Measurements from ENCODE around the gene TYW1B. TPM values are rescaled to one million over a fixed set of nuclear protein-coding genes. Genes with fewer than 3 reads are reported as not detected.
"Not testable (repeated sequence)": the region's sequence is repeated elsewhere in the genome, so short reads cannot be mapped to it uniquely, and the experiment has no call there.

TYW1B gene
- polyA plus RNA-seq, 1 donor, result 7.1 TPM

- H3K4me1 ChIP-seq (ENCODE audit: control insufficient read depth, insufficient read depth, low read length); H3K9me3 ChIP-seq (ENCODE audit: control insufficient read depth, low read depth, low read length); H3K4me3 ChIP-seq (ENCODE audit: low read length); H3K27me3 ChIP-seq (ENCODE audit: control insufficient read depth, insufficient read depth, low read length); H3K36me3 ChIP-seq (ENCODE audit: control insufficient read depth, insufficient read depth, low read length); H3K27ac ChIP-seq (ENCODE audit: low read length); DNase-seq: not testable (repeated sequence)
- 80% methylated on average over 1 of the region's 7 CpGs for WGBS (ENCODE audit: insufficient coverage, low lambda C conversion rate)
Measured at GRCh38 chr7:72810437-72810836, 17.6 kb downstream of the TYW1B start.

- not testable (repeated sequence) for H3K36me3 ChIP-seq (ENCODE audit: control insufficient read depth, insufficient read depth, low read length); H3K4me3 ChIP-seq (ENCODE audit: low read length); H3K27me3 ChIP-seq (ENCODE audit: control insufficient read depth, insufficient read depth, low read length); DNase-seq; H3K27ac ChIP-seq (ENCODE audit: low read length); H3K4me1 ChIP-seq (ENCODE audit: control insufficient read depth, insufficient read depth, low read length); H3K9me3 ChIP-seq (ENCODE audit: control insufficient read depth, low read depth, low read length)
- no CpG with 5 or more reads among the region's 13 CpGs for WGBS (ENCODE audit: insufficient coverage, low lambda C conversion rate)
Measured at GRCh38 chr7:72808511-72808910, 19.5 kb downstream of the TYW1B start.

- H3K36me3 ChIP-seq (ENCODE audit: control insufficient read depth, insufficient read depth, low read length); H3K4me1 ChIP-seq (ENCODE audit: control insufficient read depth, insufficient read depth, low read length); H3K4me3 ChIP-seq (ENCODE audit: low read length); H3K9me3 ChIP-seq (ENCODE audit: control insufficient read depth, low read depth, low read length); DNase-seq; H3K27ac ChIP-seq (ENCODE audit: low read length); H3K27me3 ChIP-seq (ENCODE audit: control insufficient read depth, insufficient read depth, low read length): not testable (repeated sequence)
- WGBS (ENCODE audit: insufficient coverage, low lambda C conversion rate), result no CpG with 5 or more reads among the region's 6 CpGs
Measured at GRCh38 chr7:72806851-72807250, 21.1 kb downstream of the TYW1B start.

GRCh38 chr7:72805526-72806494 is 22.2 kb downstream of the TYW1B start:
- DNase-seq, result no peak
- H3K27ac ChIP-seq (ENCODE audit: low read length), result no peak overlapping the region
- no peak overlapping the region for H3K4me3 ChIP-seq (ENCODE audit: low read length)
- peaks cover 9% of the 10 kb centered on the region for H3K36me3 ChIP-seq (ENCODE audit: control insufficient read depth, insufficient read depth, low read length)
- no peaks in the 10 kb centered on the region for H3K4me1 ChIP-seq (ENCODE audit: control insufficient read depth, insufficient read depth, low read length)
- 100% methylated on average over 1 of the region's 15 CpGs for WGBS (ENCODE audit: insufficient coverage, low lambda C conversion rate)
- H3K27me3 ChIP-seq (ENCODE audit: control insufficient read depth, insufficient read depth, low read length), result no peaks in the 10 kb centered on the region
- H3K9me3 ChIP-seq (ENCODE audit: control insufficient read depth, low read depth, low read length), result no peaks in the 10 kb centered on the region

- not testable (repeated sequence) for H3K4me3 ChIP-seq (ENCODE audit: low read length); H3K9me3 ChIP-seq (ENCODE audit: control insufficient read depth, low read depth, low read length); H3K27me3 ChIP-seq (ENCODE audit: control insufficient read depth, insufficient read depth, low read length); DNase-seq; H3K27ac ChIP-seq (ENCODE audit: low read length); H3K36me3 ChIP-seq (ENCODE audit: control insufficient read depth, insufficient read depth, low read length); H3K4me1 ChIP-seq (ENCODE audit: control insufficient read depth, insufficient read depth, low read length)
- no CpG with 5 or more reads among the region's 8 CpGs for WGBS (ENCODE audit: insufficient coverage, low lambda C conversion rate)
Measured at GRCh38 chr7:72803778-72804177, 24.2 kb downstream of the TYW1B start.

- not testable (repeated sequence) for H3K4me3 ChIP-seq (ENCODE audit: low read length); H3K27ac ChIP-seq (ENCODE audit: low read length); H3K4me1 ChIP-seq (ENCODE audit: control insufficient read depth, insufficient read depth, low read length); H3K9me3 ChIP-seq (ENCODE audit: control insufficient read depth, low read depth, low read length); H3K27me3 ChIP-seq (ENCODE audit: control insufficient read depth, insufficient read depth, low read length); DNase-seq
- no CpG with 5 or more reads among the region's 1 CpG for WGBS (ENCODE audit: insufficient coverage, low lambda C conversion rate)
- peaks cover 12% of the 10 kb centered on the region for H3K36me3 ChIP-seq (ENCODE audit: control insufficient read depth, insufficient read depth, low read length)
Measured at GRCh38 chr7:72801564-72801963, 26.4 kb downstream of the TYW1B start.

- not testable (repeated sequence) for H3K4me3 ChIP-seq (ENCODE audit: low read length); H3K27ac ChIP-seq (ENCODE audit: low read length); H3K27me3 ChIP-seq (ENCODE audit: control insufficient read depth, insufficient read depth, low read length); DNase-seq; H3K4me1 ChIP-seq (ENCODE audit: control insufficient read depth, insufficient read depth, low read length); H3K36me3 ChIP-seq (ENCODE audit: control insufficient read depth, insufficient read depth, low read length); H3K9me3 ChIP-seq (ENCODE audit: control insufficient read depth, low read depth, low read length)
- WGBS (ENCODE audit: insufficient coverage, low lambda C conversion rate), result no CpG with 5 or more reads among the region's 2 CpGs
Measured at GRCh38 chr7:72795401-72795800, 32.6 kb downstream of the TYW1B start.

GRCh38 chr7:72793791-72794190 is 34.2 kb downstream of the TYW1B start:
- Histone ChIP-seq H3K27me3 (ENCODE audit: control insufficient read depth, insufficient read depth, low read length) (no peaks in the 10 kb centered on the region), H3K4me1 (ENCODE audit: control insufficient read depth, insufficient read depth, low read length) (no peaks in the 10 kb centered on the region), H3K4me3 (ENCODE audit: low read length) (no peak overlapping the region), H3K36me3 (ENCODE audit: control insufficient read depth, insufficient read depth, low read length) (peaks cover 6% of the 10 kb centered on the region), H3K27ac (ENCODE audit: low read length) (no peak overlapping the region), H3K9me3 (ENCODE audit: control insufficient read depth, low read depth, low read length) (no peaks in the 10 kb centered on the region)
- DNase-seq, result no peak
- no CpG with 5 or more reads among the region's 6 CpGs for WGBS (ENCODE audit: insufficient coverage, low lambda C conversion rate)

GRCh38 chr7:72790698-72791060 is 37.3 kb downstream of the TYW1B start:
- H3K36me3 ChIP-seq (ENCODE audit: control insufficient read depth, insufficient read depth, low read length); DNase-seq; H3K27me3 ChIP-seq (ENCODE audit: control insufficient read depth, insufficient read depth, low read length); H3K4me1 ChIP-seq (ENCODE audit: control insufficient read depth, insufficient read depth, low read length); H3K27ac ChIP-seq (ENCODE audit: low read length); H3K9me3 ChIP-seq (ENCODE audit: control insufficient read depth, low read depth, low read length); H3K4me3 ChIP-seq (ENCODE audit: low read length): not testable (repeated sequence)
- no CpG with 5 or more reads among the region's 3 CpGs for WGBS (ENCODE audit: insufficient coverage, low lambda C conversion rate)

- not testable (repeated sequence) for H3K4me3 ChIP-seq (ENCODE audit: low read length); DNase-seq
- WGBS (ENCODE audit: insufficient coverage, low lambda C conversion rate), result no CpG with 5 or more reads among the region's 6 CpGs
Measured at GRCh38 chr7:72790048-72790697, 37.8 kb downstream of the TYW1B start.

More at GRCh38 chr7:72790048-72790697, 37.8 kb downstream of the TYW1B start:
- H3K4me1 ChIP-seq (ENCODE audit: control insufficient read depth, insufficient read depth, low read length); H3K27ac ChIP-seq (ENCODE audit: low read length); H3K9me3 ChIP-seq (ENCODE audit: control insufficient read depth, low read depth, low read length); H3K27me3 ChIP-seq (ENCODE audit: control insufficient read depth, insufficient read depth, low read length); H3K36me3 ChIP-seq (ENCODE audit: control insufficient read depth, insufficient read depth, low read length): not testable (repeated sequence)
